PC-3 (cell line): ENCODE results near the gene NAGPA. TPM values are rescaled to one million over a fixed set of nuclear protein-coding genes. Genes with fewer than 3 reads are reported as not detected.

Experiments
- ATAC-seq: fragments of 200-7000 bp; cut with Tn5 transposase; 2 replicates; pipeline ENCODE4 v1.9.1; 2020; ENCODE audit warnings: mild to moderate bottlenecking, moderate library complexity
- BruUV-seq: library from RNA; stranded (reverse); fragments of 400-500 nt; replicated peaks from 2 replicates; lab custom pipeline; 2021; lab: Mats Ljungman, UMichigan
- CTCF ChIA-PET: fragments of 300-600 bp; sonication (Branson Sonifier 250); formaldehyde crosslinking; loops from one replicate; lab custom pipeline; 2022; ENCODE audit warnings: antibody characterized with exemption; lab: Charles Lee
- POLR2A ChIA-PET: fragments of 300-600 bp; sonication (Branson Sonifier 250); formaldehyde crosslinking; loops from one replicate; lab custom pipeline; 2022; ENCODE audit warnings: antibody characterized with exemption; ENCODE audit not compliant: unreplicated experiment; lab: Charles Lee
- DNase-seq: peaks from one replicate; pipeline ENCODE4 v3.0.0-alpha.2; 2015
- H2AFZ ChIP-seq: fragments of 300-600 bp; sonication (generic); 2 replicates; pipeline ENCODE4 v1.6.0; 2016; ENCODE audit warnings: antibody characterized with exemption, low read length
- H3F3A ChIP-seq: fragments of 300-600 bp; sonication (generic); one replicate; pipeline ENCODE4 v1.6.0; 2017; ENCODE audit warnings: antibody characterized with exemption, low read length, control low read depth, mild to moderate bottlenecking; ENCODE audit not compliant: unreplicated experiment
- H3K27ac ChIP-seq: fragments of 300-600 bp; sonication (generic); 2 replicates; pipeline ENCODE4 v1.5.1; 2016; ENCODE audit warnings: mild to moderate bottlenecking, low read length
- H3K27me3 ChIP-seq: fragments of 300-600 bp; sonication (generic); 2 replicates; pipeline ENCODE4 v1.6.1; 2016; ENCODE audit warnings: low read length, mixed read lengths
- H3K36me3 ChIP-seq: fragments of 300-600 bp; sonication (generic); 2 replicates; pipeline ENCODE4 v1.6.1; 2016; ENCODE audit warnings: low read depth, mixed run types, low read length, mixed read lengths
- H3K4me1 ChIP-seq: fragments of 300-600 bp; sonication (generic); 2 replicates; pipeline ENCODE4 v1.5.1; 2016; ENCODE audit warnings: low read length; ENCODE audit not compliant: insufficient read depth
- H3K4me2 ChIP-seq: fragments of 300-600 bp; sonication (generic); 2 replicates; pipeline ENCODE4 v1.6.0; 2016; ENCODE audit warnings: low read length
- H3K4me3 ChIP-seq: fragments of 300-600 bp; sonication (generic); 2 replicates; pipeline ENCODE4 v1.5.1; 2016; ENCODE audit warnings: mild to moderate bottlenecking, low read length, mixed read lengths
- H3K79me2 ChIP-seq: fragments of 300-600 bp; sonication (generic); 2 replicates; pipeline ENCODE4 v1.6.1; 2017; ENCODE audit warnings: low read length, mixed read lengths
- H3K9ac ChIP-seq: fragments of 300-600 bp; sonication (generic); 2 replicates; pipeline ENCODE4 v1.6.0; 2016; ENCODE audit warnings: mild to moderate bottlenecking, low read length
- H3K9me2 ChIP-seq: fragments of 300-600 bp; sonication (generic); replicated peaks from 2 replicates; pipeline ENCODE4 v1.6.1; 2016; ENCODE audit warnings: mixed run types, low read length, mixed read lengths
- H3K9me3 ChIP-seq: fragments of 300-600 bp; sonication (generic); 2 replicates; pipeline ENCODE4 v1.6.1; 2016; ENCODE audit warnings: low read length, mixed read lengths
- H4K20me1 ChIP-seq: fragments of 300-600 bp; sonication (generic); 2 replicates; pipeline ENCODE4 v1.6.1; 2016; ENCODE audit warnings: low read length, mixed read lengths
- EZH2 ChIP-seq: fragments of 300-600 bp; sonication (generic); IDR thresholded peaks from one replicate; pipeline ENCODE4 v1.6.1; 2017; ENCODE audit warnings: antibody characterized with exemption, mild to moderate bottlenecking, low read length; ENCODE audit not compliant: unreplicated experiment
- EZH2phosphoT487 ChIP-seq: fragments of 300-600 bp; sonication (generic); IDR thresholded peaks from 2 replicates; pipeline ENCODE4 v1.6.1; 2018; ENCODE audit warnings: mild to moderate bottlenecking, antibody characterized with exemption, low read length, borderline replicate concordance
- intact Hi-C: fragments of 100-400 bp; cut with micrococcal nuclease; formaldehyde crosslinking; loops from 2 replicates; pipeline ENCODE4 v1.9.0; 2023
- total RNA-seq: library from RNA; depleted of rRNA; stranded (reverse); fragments of >200 nt; gene quantifications from 2 replicates; pipeline ENCODE4 v1.2.3, GENCODE V29; 2014
- TF ChIP-seq, protein P1 (sequence below): fragments of 300-600 bp; sonication (generic); conservative IDR thresholded peaks from 2 replicates; pipeline ENCODE4 v1.5.1; 2017; ENCODE audit warnings: antibody characterized with exemption, low read depth, mild to moderate bottlenecking, low read length

Gene NAGPA
- total RNA-seq, 1 experiment from 2014 or later = 26.2 TPM

DNA sequence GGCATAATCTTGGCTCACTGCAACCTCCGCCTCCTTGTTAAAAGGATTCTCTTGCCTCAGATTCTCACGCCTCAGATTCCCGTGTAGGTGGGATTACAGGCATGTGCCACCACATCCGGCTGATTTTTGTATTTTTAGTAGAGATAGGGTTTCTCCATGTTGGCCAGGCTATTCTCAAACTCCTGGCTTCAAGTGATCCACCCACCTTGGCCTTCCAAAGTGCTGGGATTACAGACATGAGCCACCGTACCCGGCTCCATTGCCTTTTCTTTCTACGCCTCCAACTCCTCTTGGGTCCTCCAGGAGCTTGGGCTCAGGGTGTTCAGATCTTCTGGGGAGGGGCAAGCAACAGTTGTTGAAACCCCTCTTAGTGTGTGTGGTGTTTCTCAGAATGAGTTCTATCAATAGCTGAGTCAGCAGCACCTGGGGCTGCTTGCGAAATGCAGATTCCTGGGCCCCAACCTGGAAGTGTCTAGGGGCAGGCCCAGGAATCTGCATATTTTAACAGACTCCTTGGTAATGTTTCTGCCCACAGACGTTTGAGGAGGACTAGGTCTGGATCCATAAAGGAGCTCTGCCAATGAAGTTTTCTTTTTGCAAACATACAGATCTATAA lies 44.2 kb downstream of the NAGPA start:
- intact Hi-C loops = no loop called here
- no peaks in the 10 kb centered on the region for H4K20me1 ChIP-seq
- H3K4me3 ChIP-seq = no peak overlapping the region
- no peak for DNase-seq
- H3K4me2 ChIP-seq = no peak overlapping the region
- H3K9me2 ChIP-seq = no peaks in the 10 kb centered on the region
- no peak overlapping the region for H3K27ac ChIP-seq
- H2AFZ ChIP-seq = no peak overlapping the region
- H3K9ac ChIP-seq = no peak overlapping the region
- H3K27me3 ChIP-seq = no peaks in the 10 kb centered on the region
- H3K36me3 ChIP-seq = no peaks in the 10 kb centered on the region
- H3K9me3 ChIP-seq = no peaks in the 10 kb centered on the region
- ChIA-PET CTCF (no interaction called here), POLR2A (no interaction called here)
- TF ChIP-seq, protein P1, sequence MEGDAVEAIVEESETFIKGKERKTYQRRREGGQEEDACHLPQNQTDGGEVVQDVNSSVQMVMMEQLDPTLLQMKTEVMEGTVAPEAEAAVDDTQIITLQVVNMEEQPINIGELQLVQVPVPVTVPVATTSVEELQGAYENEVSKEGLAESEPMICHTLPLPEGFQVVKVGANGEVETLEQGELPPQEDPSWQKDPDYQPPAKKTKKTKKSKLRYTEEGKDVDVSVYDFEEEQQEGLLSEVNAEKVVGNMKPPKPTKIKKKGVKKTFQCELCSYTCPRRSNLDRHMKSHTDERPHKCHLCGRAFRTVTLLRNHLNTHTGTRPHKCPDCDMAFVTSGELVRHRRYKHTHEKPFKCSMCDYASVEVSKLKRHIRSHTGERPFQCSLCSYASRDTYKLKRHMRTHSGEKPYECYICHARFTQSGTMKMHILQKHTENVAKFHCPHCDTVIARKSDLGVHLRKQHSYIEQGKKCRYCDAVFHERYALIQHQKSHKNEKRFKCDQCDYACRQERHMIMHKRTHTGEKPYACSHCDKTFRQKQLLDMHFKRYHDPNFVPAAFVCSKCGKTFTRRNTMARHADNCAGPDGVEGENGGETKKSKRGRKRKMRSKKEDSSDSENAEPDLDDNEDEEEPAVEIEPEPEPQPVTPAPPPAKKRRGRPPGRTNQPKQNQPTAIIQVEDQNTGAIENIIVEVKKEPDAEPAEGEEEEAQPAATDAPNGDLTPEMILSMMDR = no peak
- TF ChIP-seq EZH2phosphoT487 (no peak), EZH2 (no peak)
- H3K4me1 ChIP-seq = no peaks in the 10 kb centered on the region
- no peak for ATAC-seq
- BruUV-seq = no TSS peak
- H3K79me2 ChIP-seq = no peaks in the 10 kb centered on the region
- H3F3A ChIP-seq = no peaks in the 10 kb centered on the region

DNA sequence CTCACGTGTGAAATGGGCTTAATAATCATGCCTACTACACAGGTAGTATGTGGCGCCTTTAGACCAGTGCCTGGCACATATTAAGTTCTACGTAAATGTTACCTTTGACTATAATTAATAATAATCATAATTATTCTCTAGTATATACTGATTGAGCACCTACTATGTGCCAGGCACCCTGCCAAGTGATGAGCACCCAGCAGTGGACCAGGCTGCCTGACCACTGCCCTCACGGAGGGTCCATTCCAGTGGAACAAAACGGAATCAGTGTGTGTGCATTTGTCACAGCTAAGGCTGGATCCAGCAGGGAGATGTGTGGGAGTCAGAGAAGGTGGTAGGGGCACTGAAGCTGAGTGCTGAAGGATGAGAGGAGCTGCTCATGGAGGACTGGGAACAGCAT lies 45.1 kb downstream of the NAGPA start:
- Histone ChIP-seq H3K9me2 (no peaks in the 10 kb centered on the region), H3K4me2 (no peak overlapping the region), H3K9ac (no peak overlapping the region), H3K79me2 (no peaks in the 10 kb centered on the region), H3F3A (no peaks in the 10 kb centered on the region), H3K27me3 (no peaks in the 10 kb centered on the region), H3K9me3 (no peaks in the 10 kb centered on the region), H3K4me1 (no peaks in the 10 kb centered on the region), H3K27ac (no peak overlapping the region), H3K4me3 (no peak overlapping the region), H3K36me3 (no peaks in the 10 kb centered on the region), H2AFZ (no peak overlapping the region), H4K20me1 (no peaks in the 10 kb centered on the region)
- CTCF ChIA-PET = no interaction called here
- intact Hi-C loops = no loop called here
- no peak for ATAC-seq
- no peak for DNase-seq
- no TSS peak for BruUV-seq
- POLR2A ChIA-PET = no interaction called here
- TF ChIP-seq EZH2 = no peak
- TF ChIP-seq, protein P1 = no peak
- TF ChIP-seq EZH2phosphoT487 = no peak

DNA sequence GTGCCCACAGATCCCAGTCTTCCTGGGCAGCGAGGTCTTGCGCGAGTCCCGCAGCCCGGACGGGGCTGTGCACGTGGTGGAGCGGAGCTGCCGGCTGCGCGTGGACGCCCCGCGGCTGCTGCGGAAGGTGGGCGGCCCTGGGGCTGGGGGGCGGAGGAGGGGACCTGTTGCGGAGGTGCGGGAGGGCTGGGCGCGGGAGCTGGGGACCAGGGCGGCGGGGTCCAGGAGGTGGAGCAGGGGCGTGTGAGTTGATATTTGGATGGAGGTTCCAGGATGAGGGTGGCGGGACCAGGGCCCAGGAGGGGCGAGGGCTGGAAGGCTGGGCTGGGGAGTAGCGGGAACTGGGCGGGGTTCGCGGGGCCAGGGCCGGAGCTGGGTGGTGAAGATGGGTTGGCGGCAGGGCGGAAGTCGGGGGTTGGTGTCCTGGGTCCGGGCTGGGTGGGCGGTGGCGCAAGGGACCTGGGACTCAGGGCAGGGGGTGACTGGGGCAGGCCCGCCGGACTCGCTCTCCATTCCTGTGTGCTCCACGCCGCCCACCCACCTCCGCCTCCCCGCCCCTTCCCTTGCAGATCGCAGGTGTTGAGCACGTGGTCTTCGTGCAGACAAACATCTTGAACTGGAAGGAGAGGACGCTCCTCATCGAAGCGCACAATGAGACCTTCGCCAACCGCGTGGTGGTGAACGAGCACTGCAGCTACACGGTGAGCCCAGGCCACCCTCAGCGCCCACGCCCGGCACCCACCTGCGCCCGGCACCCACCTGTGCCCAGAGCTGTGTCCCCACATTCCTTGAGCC lies 46.0 kb downstream of the NAGPA start:
- H3K4me3 ChIP-seq = no peak overlapping the region
- CTCF ChIA-PET = no interaction called here

More for the DNA sequence above, 46.0 kb downstream of the NAGPA start:
- TF ChIP-seq EZH2 (no peak), EZH2phosphoT487 (no peak)
- TF ChIP-seq, protein P1 = no peak
- intact Hi-C loops = no loop called here
- ATAC-seq = no peak
- Histone ChIP-seq H3K27me3 (no peaks in the 10 kb centered on the region), H4K20me1 (no peaks in the 10 kb centered on the region), H3K79me2 (no peaks in the 10 kb centered on the region), H3K27ac (no peak overlapping the region), H3K9me2 (no peaks in the 10 kb centered on the region), H2AFZ (no peak overlapping the region), H3F3A (no peaks in the 10 kb centered on the region), H3K9ac (no peak overlapping the region), H3K9me3 (no peaks in the 10 kb centered on the region), H3K4me2 (no peak overlapping the region), H3K36me3 (no peaks in the 10 kb centered on the region), H3K4me1 (no peaks in the 10 kb centered on the region)
- no peak for DNase-seq
- no TSS peak for BruUV-seq
- POLR2A ChIA-PET = no interaction called here
